Ishikawa (cell line): Measurements from ENCODE around the gene PSENEN.

Source experiments
- CEBPB ChIP-seq: IDR thresholded peaks from 2 replicates; pipeline ENCODE4 v1.6.1; 2012
- CREB1 ChIP-seq: IDR thresholded peaks from 2 replicates; pipeline ENCODE4 v1.6.1; 2012; ENCODE audit warnings: low read depth
- EGR1 ChIP-seq: IDR thresholded peaks from 2 replicates; pipeline ENCODE4 v1.6.1; 2012
- EP300 ChIP-seq: IDR thresholded peaks from 2 replicates; pipeline ENCODE4 v1.6.1; 2012; ENCODE audit warnings: borderline replicate concordance
- FOXM1 ChIP-seq: IDR thresholded peaks from 2 replicates; pipeline ENCODE4 v1.6.1; 2012; ENCODE audit warnings: low read depth, borderline replicate concordance
- MAX ChIP-seq: IDR thresholded peaks from 2 replicates; pipeline ENCODE4 v1.6.1; 2012
- NFIC ChIP-seq: IDR thresholded peaks from 2 replicates; pipeline ENCODE4 v1.6.1; 2012
- RAD21 ChIP-seq: IDR thresholded peaks from 2 replicates; pipeline ENCODE4 v1.6.1; 2012; ENCODE audit warnings: low read depth
- REST ChIP-seq: IDR thresholded peaks from 2 replicates; pipeline ENCODE4 v1.6.1; 2012; ENCODE audit warnings: low read depth, mild to moderate bottlenecking
- TAF1 ChIP-seq: IDR thresholded peaks from 2 replicates; pipeline ENCODE4 v1.6.1; 2012; ENCODE audit warnings: low read depth, mild to moderate bottlenecking
- TCF12 ChIP-seq: IDR thresholded peaks from 2 replicates; pipeline ENCODE4 v1.6.1; 2012; ENCODE audit warnings: low read depth
- TEAD4 ChIP-seq: IDR thresholded peaks from 2 replicates; pipeline ENCODE4 v1.6.1; 2012
- USF1 ChIP-seq: IDR thresholded peaks from 2 replicates; pipeline ENCODE4 v1.6.1; 2012
- YY1 ChIP-seq: IDR thresholded peaks from 2 replicates; pipeline ENCODE4 v1.6.1; 2012; ENCODE audit warnings: low read depth
- ZBTB7A ChIP-seq: IDR thresholded peaks from 2 replicates; pipeline ENCODE4 v1.6.1; 2012; ENCODE audit warnings: low read depth

The PSENEN gene

GRCh38 chr19:35703343-35703742 is 42.1 kb upstream of the PSENEN start:
- TF ChIP-seq YY1 = no peak
- TF ChIP-seq ZBTB7A = no peak
- TF ChIP-seq CEBPB = no peak
- TF ChIP-seq REST = no peak
- TF ChIP-seq USF1 = no peak
- TF ChIP-seq TCF12 = no peak
- TF ChIP-seq NFIC = no peak

GRCh38 chr19:35704218-35704617 is 41.2 kb upstream of the PSENEN start, which contains the start of gene ZBTB32:
ZBTB32 (plus strand) TSS chr19:35704558; CDS start chr19:35714627, 10,069 bp downstream.
- TF ChIP-seq RAD21 (no peak), CEBPB (no peak), CREB1 (0 out of 2 replicates have a peak, but pooled peaks have one; percentile 16), MAX (peak; percentile 100), YY1 (no peak), ZBTB7A (no peak), EGR1 (no peak), USF1 (peak; percentile 84), NFIC (no peak), TEAD4 (peak; percentile 33; the same call in 1 of the 2 replicates), FOXM1 (no peak), TAF1 (no peak), REST (peak; percentile 91), EP300 (no peak), TCF12 (0 out of 2 replicates have a peak, but pooled peaks have one; percentile 25)

GRCh38 chr19:35708391-35708790 is 37.1 kb upstream of the PSENEN start:
- TF ChIP-seq YY1 (no peak), USF1 (no peak), TEAD4 (no peak), REST (no peak), TAF1 (no peak), MAX (no peak), CREB1 (no peak), RAD21 (no peak), EGR1 (no peak), EP300 (no peak), NFIC (no peak)

GRCh38 chr19:35710784-35711723 is 34.4 kb upstream of the PSENEN start:
- TF ChIP-seq ZBTB7A = no peak
- no peak for TF ChIP-seq YY1
- no peak for TF ChIP-seq RAD21
- no peak for TF ChIP-seq REST
- no peak for TF ChIP-seq NFIC
- TF ChIP-seq TAF1 = no peak
